Activated CD4-positive, alpha-beta memory T cell treated with anti-CD3 and anti-CD28 coated beads for 36 hours (primary cell): Measurements from ENCODE around the gene AASDHPPT. TPM values are rescaled to one million over a fixed set of nuclear protein-coding genes. Genes with fewer than 3 reads are reported as not detected.

ENCODE experiments used
- CTCF ChIA-PET: fragments of 350-600 bp; sonication (Branson Sonifier 250); formaldehyde crosslinking; loops from one replicate; lab custom pipeline; 2021; ENCODE audit warnings: antibody characterized with exemption, inconsistent platforms; lab: Charles Lee
- POLR2A ChIA-PET: fragments of 350-600 bp; sonication (Branson Sonifier 250); formaldehyde crosslinking; loops from one replicate; lab custom pipeline; 2021; ENCODE audit warnings: antibody characterized with exemption; lab: Charles Lee
- DNase-seq: peaks from one replicate; pipeline ENCODE4 v3.0.0-alpha.2; 2020
- H3K27ac Mint-ChIP-seq: one replicate; pipeline ENCODE4 v1.8.0; 2021; ENCODE audit warnings: mixed read lengths
- H3K27me3 Mint-ChIP-seq: one replicate; pipeline ENCODE4 v1.8.0; 2021; ENCODE audit warnings: mixed read lengths
- H3K36me3 Mint-ChIP-seq: one replicate; pipeline ENCODE4 v1.8.0; 2021; ENCODE audit warnings: mixed read lengths
- H3K4me1 Mint-ChIP-seq: one replicate; pipeline ENCODE4 v1.8.0; 2021; ENCODE audit warnings: low read depth, mixed read lengths
- H3K4me3 Mint-ChIP-seq: one replicate; pipeline ENCODE4 v1.8.0; 2021; ENCODE audit warnings: mild to moderate bottlenecking, mixed read lengths
- H3K9me3 Mint-ChIP-seq: one replicate; pipeline ENCODE4 v1.8.0; 2021; ENCODE audit warnings: mixed read lengths
- intact Hi-C: fragments of 100-400 bp; cut with micrococcal nuclease; formaldehyde crosslinking; loops from one replicate; pipeline ENCODE4 v1.15.1; 2023
- total RNA-seq, 2 experiments: library from RNA; stranded (reverse); gene quantifications; one replicate each; pipeline ENCODE4 v1.2.3, GENCODE V29; 2021

The AASDHPPT gene
- total RNA-seq, 2 experiments from 2014 or later, result 39.4 to 41.8 TPM

- Mint-ChIP-seq H3K9me3 (no peaks in the 10 kb centered on the region), H3K27me3 (no peaks in the 10 kb centered on the region), H3K36me3 (peaks cover 26% of the 10 kb centered on the region), H3K4me1 (peaks cover 58% of the 10 kb centered on the region), H3K4me3 (no peak overlapping the region), H3K27ac (no peak overlapping the region)
- CTCF ChIA-PET, result interaction anchor here (0.6 to 1.8 kb wide), 6 partner anchors 9 to 232 kb away, joined by 3 to 9 read pairs (median 6); partner anchors contain the start of genes AASDHPPT and KBTBD3
- DNase-seq, result peak; percentile 62
- POLR2A ChIA-PET, result interaction anchor here (0.8 kb wide), 1 partner anchor 11 kb away, joined by 4 read pairs; the partner anchor contains the start of genes AASDHPPT and KBTBD3
- intact Hi-C loops, result no loop called here
These were observed 10.5 kb downstream of the AASDHPPT start for GRCh38 chr11:106087815-106088435.

- ChIA-PET POLR2A (no interaction called here), CTCF (interaction anchor here (1.0 kb wide), 1 partner anchor 83 kb away, joined by 3 read pairs; no protein-coding TSS in a partner anchor)
- Mint-ChIP-seq H3K27me3 (no peaks in the 10 kb centered on the region), H3K4me1 (peaks cover 57% of the 10 kb centered on the region), H3K27ac (no peak overlapping the region), H3K36me3 (peaks cover 26% of the 10 kb centered on the region), H3K9me3 (no peaks in the 10 kb centered on the region), H3K4me3 (no peak overlapping the region)
- no peak for DNase-seq
- intact Hi-C loops, result no loop called here
These were observed 11.4 kb downstream of the AASDHPPT start for GRCh38 chr11:106088896-106089295.

- ChIA-PET POLR2A (interaction anchor here (1.4 kb wide), 1 partner anchor 14 kb away, joined by 4 read pairs; the partner anchor contains the start of genes AASDHPPT and KBTBD3), CTCF (interaction anchor here (0.9 to 1.5 kb wide), 3 partner anchors 15 to 21 kb away, joined by 3 to 10 read pairs (median 4); partner anchors contain the start of genes AASDHPPT and KBTBD3)
- Mint-ChIP-seq H3K36me3 (peaks cover 40% of the 10 kb centered on the region), H3K27ac (peak overlapping the region; percentile 44), H3K4me1 (peaks cover 44% of the 10 kb centered on the region), H3K9me3 (no peaks in the 10 kb centered on the region), H3K4me3 (no peak overlapping the region), H3K27me3 (no peaks in the 10 kb centered on the region)
- DNase-seq, result peak; percentile 48
- intact Hi-C loops, result loop anchor here (1.0 to 2.0 kb wide), 4 partner anchors 14 to 69 kb away; partner anchors contain the start of genes AASDHPPT, KBTBD3 and MSANTD4
These were observed 14.1 kb downstream of the AASDHPPT start for GRCh38 chr11:106091480-106092123.

- H3K27ac Mint-ChIP-seq, result no peak overlapping the region
- H3K9me3 Mint-ChIP-seq, result no peaks in the 10 kb centered on the region
- H3K36me3 Mint-ChIP-seq, result peaks cover 47% of the 10 kb centered on the region
- intact Hi-C loops, result no loop called here
- peaks cover 39% of the 10 kb centered on the region for H3K4me1 Mint-ChIP-seq
- ChIA-PET CTCF (no interaction called here), POLR2A (no interaction called here)
- no peak for DNase-seq
- H3K27me3 Mint-ChIP-seq, result no peaks in the 10 kb centered on the region
- H3K4me3 Mint-ChIP-seq, result no peak overlapping the region
These were observed 15.0 kb downstream of the AASDHPPT start for GRCh38 chr11:106092446-106092845.

GRCh38 chr11:106098893-106099553, 21.6 kb downstream of the AASDHPPT start:
- ChIA-PET POLR2A (no interaction called here), CTCF (interaction anchor here (2.3 kb wide), 1 partner anchor 12 kb away, joined by 9 read pairs; no protein-coding TSS in a partner anchor)
- H3K36me3 Mint-ChIP-seq, result peaks cover 30% of the 10 kb centered on the region
- H3K27ac Mint-ChIP-seq, result no peak overlapping the region
- DNase-seq, result no peak
- peaks cover 2% of the 10 kb centered on the region for H3K9me3 Mint-ChIP-seq
- intact Hi-C loops, result no loop called here
- H3K4me3 Mint-ChIP-seq, result no peak overlapping the region
- no peaks in the 10 kb centered on the region for H3K4me1 Mint-ChIP-seq
- H3K27me3 Mint-ChIP-seq, result no peaks in the 10 kb centered on the region

GRCh38 chr11:106101370-106101769, 23.9 kb downstream of the AASDHPPT start:
- CTCF ChIA-PET, result no interaction called here

GRCh38 chr11:106101819-106102218, 24.4 kb downstream of the AASDHPPT start:
- no peak for DNase-seq
- H3K9me3 Mint-ChIP-seq, result peaks cover 2% of the 10 kb centered on the region
- no peaks in the 10 kb centered on the region for H3K4me1 Mint-ChIP-seq
- no peak overlapping the region for H3K27ac Mint-ChIP-seq
- no peaks in the 10 kb centered on the region for H3K27me3 Mint-ChIP-seq
- peaks cover 14% of the 10 kb centered on the region for H3K36me3 Mint-ChIP-seq
- intact Hi-C loops, result no loop called here
- H3K4me3 Mint-ChIP-seq, result no peak overlapping the region
- POLR2A ChIA-PET, result no interaction called here
- CTCF ChIA-PET, result no interaction called here

More at GRCh38 chr11:106101370-106101769, 23.9 kb downstream of the AASDHPPT start:
- H3K27ac Mint-ChIP-seq, result no peak overlapping the region
- H3K4me3 Mint-ChIP-seq, result no peak overlapping the region
- H3K9me3 Mint-ChIP-seq, result peaks cover 2% of the 10 kb centered on the region
- H3K27me3 Mint-ChIP-seq, result no peaks in the 10 kb centered on the region
- POLR2A ChIA-PET, result no interaction called here
- intact Hi-C loops, result no loop called here
- H3K4me1 Mint-ChIP-seq, result no peaks in the 10 kb centered on the region
- H3K36me3 Mint-ChIP-seq, result peaks cover 18% of the 10 kb centered on the region
- DNase-seq, result no peak

- ChIA-PET CTCF (no interaction called here), POLR2A (no interaction called here)
- no peaks in the 10 kb centered on the region for H3K4me1 Mint-ChIP-seq
- H3K36me3 Mint-ChIP-seq, result no peaks in the 10 kb centered on the region
- H3K27ac Mint-ChIP-seq, result no peak overlapping the region
- H3K27me3 Mint-ChIP-seq, result no peaks in the 10 kb centered on the region
- no peak for DNase-seq
- intact Hi-C loops, result no loop called here
- H3K4me3 Mint-ChIP-seq, result no peak overlapping the region
- peaks cover 2% of the 10 kb centered on the region for H3K9me3 Mint-ChIP-seq
These were observed 28.5 kb downstream of the AASDHPPT start for GRCh38 chr11:106105986-106106385.

GRCh38 chr11:106121570-106122320, 44.3 kb downstream of the AASDHPPT start:
- no peaks in the 10 kb centered on the region for H3K9me3 Mint-ChIP-seq
- no peak overlapping the region for H3K27ac Mint-ChIP-seq
- ChIA-PET POLR2A (no interaction called here), CTCF (no interaction called here)
- peaks cover 14% of the 10 kb centered on the region for H3K27me3 Mint-ChIP-seq
- no peaks in the 10 kb centered on the region for H3K36me3 Mint-ChIP-seq
- H3K4me3 Mint-ChIP-seq, result no peak overlapping the region
- no peak for DNase-seq
- intact Hi-C loops, result no loop called here
- no peaks in the 10 kb centered on the region for H3K4me1 Mint-ChIP-seq

GRCh38 chr11:106127604-106128003, 50.1 kb downstream of the AASDHPPT start:
- ChIA-PET POLR2A (no interaction called here), CTCF (no interaction called here)
- H3K4me3 Mint-ChIP-seq, result no peak overlapping the region
- peaks cover 16% of the 10 kb centered on the region for H3K27me3 Mint-ChIP-seq
- no peak overlapping the region for H3K27ac Mint-ChIP-seq
- no peaks in the 10 kb centered on the region for H3K9me3 Mint-ChIP-seq
- no peaks in the 10 kb centered on the region for H3K36me3 Mint-ChIP-seq
- intact Hi-C loops, result no loop called here
- no peaks in the 10 kb centered on the region for H3K4me1 Mint-ChIP-seq
- no peak for DNase-seq

- DNase-seq, result no peak
- H3K27ac Mint-ChIP-seq, result no peak overlapping the region
- H3K9me3 Mint-ChIP-seq, result no peaks in the 10 kb centered on the region
- H3K36me3 Mint-ChIP-seq, result no peaks in the 10 kb centered on the region
- intact Hi-C loops, result no loop called here
- H3K27me3 Mint-ChIP-seq, result peaks cover 16% of the 10 kb centered on the region
- no peak overlapping the region for H3K4me3 Mint-ChIP-seq
- ChIA-PET POLR2A (no interaction called here), CTCF (no interaction called here)
- H3K4me1 Mint-ChIP-seq, result no peaks in the 10 kb centered on the region
These were observed 51.3 kb downstream of the AASDHPPT start for GRCh38 chr11:106128740-106129139.
